Activated CD4-positive, CD25-positive, alpha-beta regulatory T cell treated with anti-CD3 and anti-CD28 coated beads, Interleukin-2, amount 50 U/mL, for 16 hours (primary cell): ENCODE results near the gene OSBPL2.

Source experiments
- DNase-seq: peaks from one replicate; pipeline ENCODE4 v3.0.0-alpha.2; 2020; ENCODE audit warnings: low read depth, low spot score

Gene OSBPL2

DNA sequence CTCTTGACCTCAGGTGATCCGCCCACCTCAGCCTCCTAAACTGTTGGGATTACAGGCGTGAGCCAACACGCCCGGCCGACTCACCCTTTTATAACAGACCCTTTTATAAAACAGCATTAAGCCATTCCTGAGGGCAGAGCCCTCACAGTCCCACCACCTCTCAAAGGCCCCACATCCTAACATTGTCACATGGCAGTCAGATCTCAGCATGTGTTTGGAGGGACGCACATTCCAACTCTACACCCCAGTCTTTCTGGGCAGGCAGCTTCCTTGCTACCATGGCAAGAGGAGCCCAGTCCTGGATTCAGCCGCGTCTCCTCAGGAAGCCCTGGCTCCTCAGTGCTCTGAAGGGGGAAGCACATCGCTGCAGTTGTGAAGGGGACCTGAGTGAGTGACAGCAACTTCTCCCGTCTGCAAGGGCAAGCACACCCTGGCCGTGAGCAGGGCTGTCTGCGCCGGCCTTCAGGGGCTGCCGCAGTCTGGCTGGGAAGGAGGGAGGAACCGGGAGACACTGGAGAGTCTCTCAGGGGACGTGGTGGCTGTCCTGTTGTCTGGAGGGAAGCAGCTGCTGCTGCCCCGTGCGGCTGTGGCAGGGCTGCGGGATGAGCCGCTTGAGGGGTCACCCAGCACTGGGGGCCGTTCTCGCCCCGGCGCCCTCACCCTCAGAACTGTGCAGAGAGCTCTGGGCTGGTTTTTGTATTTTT, 15.9 kb downstream of the OSBPL2 start:
- DNase-seq: no peak

DNA sequence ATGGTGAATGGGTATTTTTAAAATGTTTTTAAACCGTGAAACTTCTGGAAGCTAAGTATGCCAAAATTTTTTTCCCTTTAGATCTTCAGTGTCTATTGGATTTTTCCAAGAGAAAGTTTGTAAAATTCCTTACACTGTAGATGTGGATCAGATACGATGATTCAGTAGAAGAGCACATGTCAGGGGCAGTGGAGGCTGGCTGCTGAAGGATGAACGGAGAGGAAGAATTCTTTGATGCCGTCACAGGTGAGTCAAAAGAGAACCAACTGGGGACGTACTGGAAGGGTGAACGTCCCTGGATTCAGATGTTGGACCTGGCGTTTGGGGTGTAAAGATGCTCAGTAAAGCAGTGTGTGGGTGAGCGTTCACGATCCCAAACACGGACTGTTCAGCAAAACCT, 17.7 kb downstream of the OSBPL2 start:
- no peak for DNase-seq

DNA sequence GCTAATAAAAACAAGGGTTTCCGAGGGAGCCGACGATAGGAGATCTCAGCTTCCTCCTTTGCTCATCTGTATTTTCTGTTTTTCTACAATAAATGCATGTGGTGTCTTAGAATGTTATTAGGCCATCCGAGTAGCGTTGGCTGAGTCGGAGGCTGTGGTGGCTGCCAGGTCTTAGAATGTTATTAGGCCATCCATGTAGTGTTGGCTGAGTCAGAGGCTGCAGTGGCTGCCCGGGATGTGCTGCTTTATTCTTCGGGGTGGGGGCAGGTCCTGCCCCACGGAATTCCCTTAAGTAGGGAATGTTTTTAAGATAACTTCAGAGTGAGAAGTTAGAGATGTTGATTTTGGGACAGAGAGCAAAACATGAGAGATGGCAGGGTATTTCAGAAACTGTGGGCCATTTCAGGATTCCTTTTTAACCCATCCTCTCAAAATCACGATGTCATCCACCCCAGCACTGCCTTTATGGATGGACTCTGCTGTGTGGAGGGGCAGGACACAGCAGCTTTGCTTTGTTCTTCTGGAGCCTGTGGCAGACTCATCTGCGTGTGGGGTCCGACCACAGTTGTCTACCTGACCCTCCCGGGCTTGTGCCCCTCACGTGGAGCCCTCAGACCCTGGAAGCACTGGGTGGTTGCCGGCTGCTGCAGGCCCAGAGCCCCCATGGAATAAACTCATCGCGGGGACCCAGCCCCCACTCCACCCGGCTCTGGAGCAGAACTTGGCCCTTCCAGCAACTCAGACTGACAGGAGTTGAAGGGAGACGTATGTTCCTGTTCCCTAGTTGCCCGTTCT, 20.4 kb downstream of the OSBPL2 start:
- DNase-seq: no peak

DNA sequence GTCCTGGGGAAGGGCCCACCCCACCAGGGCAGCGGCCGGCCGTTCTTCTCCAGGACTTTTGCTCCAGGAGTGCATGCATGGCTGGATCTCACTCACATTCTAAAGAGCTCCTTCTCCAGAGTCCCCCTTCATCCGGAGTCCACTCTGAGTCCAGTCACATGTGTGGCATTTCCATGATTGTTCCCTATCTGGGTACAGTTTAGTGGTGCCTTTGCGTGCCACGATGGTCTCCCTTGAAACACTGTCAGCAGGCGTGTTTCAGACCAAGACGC, 20.9 kb downstream of the OSBPL2 start:
- DNase-seq: no peak

DNA sequence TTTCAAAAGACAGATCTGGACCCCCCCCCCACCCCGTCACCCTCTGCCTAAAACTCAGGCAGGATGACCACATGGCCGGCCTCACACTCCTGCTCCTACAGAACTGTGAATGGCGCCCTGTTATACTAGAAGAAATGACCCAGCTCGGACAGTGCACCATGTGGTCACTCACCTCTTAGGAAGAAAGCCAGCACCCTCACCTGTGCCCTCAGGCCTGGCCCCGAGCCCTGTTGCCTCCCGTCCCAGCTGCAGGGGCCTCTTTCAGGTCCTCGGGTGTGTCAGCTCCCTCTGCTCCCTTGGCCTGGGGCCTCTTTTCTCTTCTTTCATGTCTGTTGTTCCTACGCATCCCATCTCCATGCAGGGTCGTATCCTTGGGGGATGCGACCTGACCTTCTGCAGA, 23.7 kb downstream of the OSBPL2 start:
- DNase-seq: no peak

DNA sequence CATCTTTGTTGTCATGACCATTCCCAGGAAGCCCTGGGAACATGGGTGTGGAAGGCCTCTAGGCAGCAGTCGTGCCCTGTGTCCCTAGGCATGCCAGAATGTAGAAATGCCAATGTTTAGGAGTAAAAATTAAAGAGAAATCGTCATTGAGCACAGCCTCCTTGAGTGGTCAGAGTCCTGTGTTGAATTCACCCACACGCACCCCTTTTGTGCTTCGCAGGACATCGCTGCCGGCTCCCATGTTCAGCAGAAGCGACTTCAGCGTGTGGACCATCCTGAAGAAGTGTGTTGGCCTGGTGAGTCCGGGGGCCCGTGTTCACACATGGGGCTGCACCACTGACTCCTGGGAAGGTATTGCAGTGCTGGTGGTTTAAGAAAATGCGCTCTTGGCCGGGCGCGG, 25.1 kb downstream of the OSBPL2 start:
- DNase-seq: no peak

DNA sequence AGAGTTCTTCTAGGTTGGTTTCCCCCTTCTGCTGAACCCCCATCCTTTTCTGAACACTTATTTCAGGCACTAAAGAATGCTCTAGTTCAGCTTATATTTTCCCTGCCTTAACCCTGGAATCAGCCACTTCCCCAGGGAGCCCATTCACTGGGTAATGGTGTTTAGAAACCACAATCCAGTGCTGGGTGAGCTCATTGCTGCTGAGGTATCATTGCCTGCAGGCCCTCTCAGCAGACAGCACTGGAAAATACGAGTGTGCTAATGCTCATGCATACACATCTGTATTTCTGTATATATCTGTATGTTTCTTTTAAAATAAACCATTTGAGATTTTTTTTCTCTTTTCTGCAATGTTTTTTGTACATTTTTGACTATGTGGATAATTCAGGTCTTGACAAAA, 27.0 kb downstream of the OSBPL2 start:
- DNase-seq: no peak

DNA sequence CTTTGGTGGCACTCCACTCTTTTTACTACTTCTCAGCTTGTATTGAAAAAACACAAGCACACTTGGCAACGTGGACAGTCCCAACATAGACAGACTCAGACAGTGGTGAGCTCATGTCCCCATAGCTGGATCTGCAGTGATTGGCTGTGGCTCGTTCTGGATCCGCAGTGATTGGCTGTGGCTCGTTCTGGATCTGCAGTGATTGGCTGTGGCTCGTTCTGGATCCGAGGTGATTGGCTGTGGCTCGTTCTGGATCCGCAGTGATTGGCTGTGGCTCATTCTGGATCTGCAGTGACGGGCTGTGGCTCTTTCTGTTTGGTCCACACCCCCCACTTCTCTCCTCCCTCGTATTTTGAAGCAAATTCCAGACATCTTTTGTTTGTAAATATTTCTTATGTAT, 28.0 kb downstream of the OSBPL2 start:
- no peak for DNase-seq

DNA sequence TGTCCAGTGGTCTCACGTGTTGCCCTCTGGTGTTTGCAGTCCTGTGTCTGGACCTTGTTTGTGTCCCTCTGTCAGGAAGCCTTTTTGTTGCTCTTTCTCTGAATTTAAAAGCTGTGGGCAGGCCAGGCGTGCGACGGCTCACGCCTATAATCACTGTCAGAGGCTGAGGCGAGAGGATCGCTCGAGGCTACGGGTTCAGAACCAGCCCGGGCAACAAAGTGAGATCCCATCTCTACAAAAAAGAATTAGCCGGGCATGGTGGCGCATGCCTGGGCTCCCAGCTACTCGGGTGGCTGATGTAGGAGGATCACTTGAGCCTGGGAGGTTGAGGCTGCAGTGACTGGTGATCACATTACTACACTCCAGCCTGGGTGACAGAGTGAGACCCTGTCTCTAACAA, 28.5 kb downstream of the OSBPL2 start:
- no peak for DNase-seq

DNA sequence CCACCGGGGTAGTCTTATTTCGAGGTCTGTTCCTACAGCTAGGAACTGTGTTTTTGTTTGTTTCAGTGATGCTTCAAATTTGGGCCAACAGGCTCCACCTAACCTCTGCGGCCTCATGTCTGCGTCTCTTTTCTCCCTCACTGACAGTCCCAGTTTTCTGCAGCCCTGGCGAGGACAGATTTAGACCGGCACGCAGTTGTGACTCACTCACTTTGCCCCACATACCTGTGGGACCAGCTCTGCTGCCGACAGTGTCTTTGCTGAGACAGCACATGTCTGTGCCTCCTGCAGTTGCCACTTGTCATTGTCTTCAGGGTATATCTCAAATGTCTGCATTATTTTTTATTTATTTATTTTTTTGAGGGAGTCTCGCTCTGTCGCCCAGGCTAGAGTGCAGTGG, 29.2 kb downstream of the OSBPL2 start:
- DNase-seq: no peak

DNA sequence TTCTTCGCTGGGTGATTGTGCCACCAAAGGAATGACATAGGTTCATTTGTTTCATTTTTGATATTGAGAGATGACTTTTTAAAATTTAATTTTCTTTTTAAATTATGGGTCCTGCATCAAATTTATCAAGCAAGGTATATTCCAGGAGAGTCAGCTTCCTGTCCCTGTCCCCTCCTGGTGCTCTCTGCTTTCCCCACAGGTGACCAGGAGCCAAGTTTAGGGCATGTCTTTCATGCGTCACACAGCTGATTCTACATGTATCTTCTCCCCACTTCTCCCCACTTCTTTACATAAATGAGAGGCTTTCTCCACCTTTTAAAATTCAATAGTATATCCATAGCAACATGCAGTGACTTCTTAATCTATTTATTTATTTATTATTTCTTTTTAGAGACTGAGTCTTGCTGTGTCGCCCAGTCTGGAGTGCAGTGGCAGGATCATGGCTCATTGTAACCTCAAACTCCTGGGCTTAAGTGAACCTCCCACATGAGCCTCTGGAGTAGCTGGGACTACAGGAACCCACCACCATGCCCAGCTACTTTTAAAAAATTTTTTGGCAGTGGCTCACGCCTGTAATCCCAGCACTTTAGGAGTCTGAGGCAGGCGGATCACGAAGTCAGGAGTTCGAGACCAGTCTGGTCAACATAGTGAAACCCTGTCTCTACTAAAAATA, 30.0 kb downstream of the OSBPL2 start:
- no peak for DNase-seq

DNA sequence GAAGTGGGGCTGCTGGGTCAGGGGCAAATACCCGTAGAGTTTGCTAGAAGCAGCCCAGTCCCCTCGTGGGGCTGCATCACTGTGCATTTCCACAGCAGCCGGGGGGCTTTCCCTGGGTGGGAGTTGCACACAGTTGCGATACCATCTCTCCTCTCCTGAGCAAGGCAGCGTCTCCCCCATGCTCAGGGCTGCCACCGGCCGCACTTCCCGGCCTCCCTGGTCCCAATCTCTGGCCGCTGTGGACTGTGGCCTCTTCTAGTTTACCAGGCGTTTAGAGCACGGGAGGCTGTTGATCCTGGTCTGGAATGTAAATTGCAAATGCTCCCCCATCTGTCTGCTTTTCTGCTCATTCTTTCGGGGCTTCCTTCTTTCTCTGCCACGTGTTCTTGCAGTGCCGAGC, 31.1 kb downstream of the OSBPL2 start:
- DNase-seq: no peak

DNA sequence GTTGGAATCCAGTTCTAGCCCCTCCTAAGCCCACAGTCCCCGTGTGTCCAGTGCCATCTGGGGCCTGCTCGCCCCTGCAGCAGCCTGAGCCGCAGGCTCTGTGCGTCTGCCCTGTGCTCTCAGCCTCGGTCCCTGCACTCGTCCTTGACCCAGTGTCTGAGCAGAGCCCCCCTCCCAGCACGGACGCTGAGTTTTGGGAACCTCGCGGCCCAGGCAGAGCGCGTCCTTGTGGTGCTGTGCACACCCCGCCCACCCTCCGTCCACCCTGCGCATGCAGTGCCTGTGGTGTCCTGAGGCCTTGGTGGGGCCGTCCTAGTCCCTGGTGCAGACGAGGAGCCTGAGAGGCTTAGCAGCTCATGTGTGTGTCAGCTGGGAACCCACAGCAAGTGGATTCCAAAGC, 31.6 kb downstream of the OSBPL2 start:
- DNase-seq: no peak

DNA sequence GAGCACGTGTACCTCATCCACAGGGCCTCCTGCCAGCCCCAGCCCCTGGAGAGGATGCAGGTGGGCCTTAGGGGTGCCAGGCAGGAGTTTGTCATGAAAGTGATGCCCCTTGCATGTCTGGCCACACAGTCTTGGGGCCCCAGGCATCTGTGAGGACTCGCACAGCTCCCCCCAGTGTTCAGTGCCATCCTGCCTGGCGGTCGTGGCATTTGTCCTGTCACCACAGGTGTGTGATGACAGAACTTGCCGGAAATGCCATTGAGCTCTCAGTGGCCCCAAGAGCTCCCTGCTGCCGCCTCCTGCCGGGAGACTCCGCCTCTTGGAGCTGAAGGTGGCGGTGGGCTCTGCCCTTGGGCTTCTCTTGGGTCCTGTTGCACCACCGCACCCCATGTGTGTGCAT, 33.9 kb downstream of the OSBPL2 start:
- no peak for DNase-seq

DNA sequence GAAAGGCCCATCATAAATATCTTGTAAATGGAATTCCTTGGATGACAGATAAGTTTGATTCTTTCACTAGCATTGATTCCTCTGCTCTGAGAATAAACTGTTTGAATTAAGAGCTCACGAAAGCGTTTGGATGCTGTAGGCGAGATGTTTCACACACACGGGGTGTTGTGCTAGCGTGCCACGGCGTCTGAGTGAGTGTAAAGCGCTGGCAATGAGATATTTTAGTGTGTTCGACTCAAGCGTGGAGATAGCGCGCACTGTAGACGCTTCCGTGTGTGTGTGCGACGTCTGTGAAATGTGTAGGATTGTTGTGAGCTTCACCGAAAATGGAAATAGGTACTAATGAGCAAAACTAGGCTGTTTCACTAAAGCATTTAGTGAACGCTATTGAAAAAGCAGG, 35.1 kb downstream of the OSBPL2 start:
- no peak for DNase-seq

DNA sequence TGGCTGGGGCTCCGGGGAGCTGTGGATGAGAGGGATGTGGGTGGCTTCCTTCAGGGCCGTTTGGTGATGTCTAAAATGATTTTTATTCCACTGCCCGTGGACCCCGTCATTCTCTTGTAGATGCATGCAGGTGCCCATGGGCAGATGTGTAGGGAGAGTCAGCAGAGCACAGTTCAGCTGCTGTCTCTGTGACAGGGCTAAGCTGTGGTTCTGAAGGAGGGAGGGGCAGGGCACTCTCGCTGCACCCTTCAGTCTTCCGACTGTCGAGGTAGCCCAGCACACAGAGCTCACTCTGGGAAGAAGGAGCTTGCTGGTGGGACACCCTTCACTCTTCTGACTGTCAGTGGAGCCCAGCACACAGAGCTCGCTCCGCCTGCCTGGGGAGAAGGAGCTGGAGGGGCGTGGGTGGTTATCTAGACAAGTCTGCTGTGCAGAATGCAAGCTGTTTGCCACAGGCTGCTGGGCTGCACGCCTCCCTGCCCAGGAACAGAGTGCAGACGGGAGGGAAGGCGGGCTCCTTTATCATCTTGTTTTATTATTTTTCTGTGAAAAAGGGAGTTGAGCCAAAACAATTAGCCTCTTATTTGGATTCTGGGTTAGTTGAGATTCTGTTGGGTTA, 36.1 kb downstream of the OSBPL2 start:
- no peak for DNase-seq

DNA sequence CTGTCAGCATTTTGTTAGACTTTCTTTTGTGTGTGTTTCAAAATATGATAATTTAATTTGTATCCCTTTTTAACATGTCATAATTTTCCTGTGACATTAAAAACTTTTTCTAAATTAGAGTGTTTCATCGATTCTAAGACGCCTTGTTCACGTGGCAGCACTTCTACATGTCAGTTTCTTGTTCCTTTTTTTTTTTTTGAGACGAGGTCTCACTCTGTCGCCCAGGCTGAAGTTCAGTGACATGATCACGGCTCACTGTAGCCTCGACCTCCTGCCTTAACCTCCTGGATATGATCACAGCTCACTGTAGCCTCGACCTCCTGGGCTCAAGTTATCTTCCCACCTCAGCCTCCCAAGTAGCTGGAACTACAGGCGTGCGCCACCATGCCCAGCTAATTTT, 36.9 kb downstream of the OSBPL2 start:
- no peak for DNase-seq

DNA sequence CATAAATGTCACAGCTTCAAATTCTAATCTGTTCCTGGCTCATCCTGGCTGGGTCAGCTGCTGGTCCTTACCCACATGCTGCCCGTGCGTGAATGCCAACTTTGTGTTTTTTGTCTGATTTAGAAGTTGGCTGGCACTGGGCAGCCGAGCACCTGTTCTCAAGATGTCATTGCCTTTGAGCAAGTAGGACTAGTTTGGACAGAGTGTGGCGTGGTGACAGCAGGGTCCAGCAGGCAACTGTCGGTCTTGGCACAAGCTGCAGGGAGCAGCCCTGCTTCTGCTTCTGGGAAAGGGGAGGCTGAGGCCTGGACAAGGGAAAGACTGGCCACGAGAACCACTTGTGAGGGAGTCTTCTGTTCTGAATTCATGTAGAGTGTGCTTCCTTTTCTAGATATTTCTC, 38.1 kb downstream of the OSBPL2 start:
- DNase-seq: no peak

DNA sequence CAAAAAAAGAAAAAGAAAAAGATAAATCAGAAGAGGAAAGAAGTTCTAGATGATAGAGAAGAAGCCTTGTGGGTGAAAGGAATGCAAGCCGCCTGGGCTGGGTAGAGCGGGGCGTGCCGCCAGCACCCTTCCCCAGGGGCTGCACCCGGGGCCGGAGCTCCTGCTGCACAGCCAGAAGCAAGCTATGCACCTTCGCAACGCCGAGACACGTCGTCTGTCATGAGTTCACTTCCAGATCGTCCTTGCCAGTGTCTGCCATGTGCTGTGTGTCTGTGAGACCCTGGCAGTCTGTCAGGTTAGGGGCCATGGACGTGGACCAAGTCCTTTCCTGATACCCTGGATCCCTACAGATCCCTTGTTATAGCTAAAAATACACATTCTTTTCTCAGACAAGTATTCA, 38.9 kb downstream of the OSBPL2 start:
- no peak for DNase-seq

DNA sequence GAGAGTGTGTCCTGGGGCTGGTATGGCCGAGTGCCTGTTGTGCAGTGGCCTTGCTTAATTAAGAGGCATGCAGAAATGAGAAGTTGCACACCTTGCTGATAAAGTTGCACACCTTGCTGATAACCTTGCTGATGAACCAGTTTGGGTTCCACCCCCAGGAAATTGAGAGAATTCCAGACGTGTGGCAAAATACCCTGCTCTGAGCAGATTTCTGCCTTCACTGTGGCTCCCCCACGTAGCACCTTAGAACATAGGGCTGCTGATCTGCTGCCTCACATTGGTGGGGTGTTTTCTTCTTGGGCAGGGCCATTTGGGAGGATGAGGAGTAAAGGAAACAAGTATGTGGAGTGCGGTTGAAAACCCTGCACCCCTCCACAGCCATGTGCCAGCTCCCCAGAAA, 42.0 kb downstream of the OSBPL2 start:
- DNase-seq: no peak

DNA sequence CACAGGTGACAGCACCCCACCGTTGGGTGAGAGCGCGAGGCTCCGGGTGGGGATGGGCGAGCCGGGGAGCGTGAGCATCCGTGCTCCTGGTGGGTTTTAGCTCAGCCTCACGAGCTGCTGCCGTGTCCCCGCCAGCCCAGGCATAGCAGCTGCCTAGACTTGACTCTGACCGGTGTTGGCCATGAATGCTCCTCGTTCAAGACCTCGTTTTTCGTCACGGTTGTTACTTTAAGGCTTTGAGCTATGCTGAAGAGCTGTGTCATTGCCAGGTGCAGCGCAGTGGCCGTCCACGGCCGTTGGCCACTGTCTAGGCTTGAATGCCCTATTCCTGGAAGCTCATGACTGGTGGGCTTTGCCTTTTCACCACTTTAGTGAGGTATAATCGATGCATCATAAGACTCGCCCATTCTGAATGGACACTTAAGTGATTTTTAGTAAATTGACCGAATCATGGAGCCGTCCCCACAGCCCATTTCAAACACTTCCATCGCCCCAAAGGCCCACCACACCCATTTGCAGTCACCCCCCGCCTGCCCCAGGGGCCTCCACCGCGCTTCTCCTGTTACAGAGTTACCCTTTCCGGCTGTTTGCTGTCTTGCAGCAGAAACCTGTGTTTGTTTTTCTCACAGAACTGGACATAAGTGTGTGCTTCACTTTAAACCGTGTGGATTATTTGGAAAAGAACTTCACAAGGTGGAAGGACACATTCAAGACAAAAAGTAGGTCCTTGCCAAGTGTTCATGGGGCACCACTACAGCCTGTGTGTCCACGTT, 43.0 kb downstream of the OSBPL2 start:
- DNase-seq: no peak

DNA sequence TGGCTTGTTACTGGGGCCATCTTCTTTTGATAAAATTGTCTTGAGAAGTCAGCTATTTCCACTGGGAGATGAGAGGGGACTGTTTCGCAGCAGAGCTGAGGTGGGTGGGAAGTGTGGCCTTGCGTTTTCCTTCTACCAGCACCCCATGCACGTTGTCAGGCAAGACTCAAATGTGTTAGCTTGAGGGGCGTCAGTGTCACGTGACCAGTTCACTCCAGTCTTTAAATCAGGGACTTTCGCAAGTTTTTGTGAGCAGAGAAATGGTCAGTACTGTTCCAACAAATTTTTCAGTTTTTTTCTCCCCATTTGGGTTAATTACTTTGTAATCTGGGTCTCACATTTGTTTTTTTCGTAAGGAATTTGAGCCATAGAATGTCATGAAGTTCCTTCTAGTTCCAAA, 43.8 kb downstream of the OSBPL2 start:
- DNase-seq: no peak
